ENCODE results near the gene SLC6A6. TPM values are rescaled to one million over a fixed set of nuclear protein-coding genes. Genes with fewer than 3 reads are reported as not detected.

Gene SLC6A6
- total RNA-seq, 1 donor from 2014 or later = 46.3 TPM

GRCh38 chr3:14431917-14432834 lies 29.8 kb downstream of the SLC6A6 start:
- DNase-seq (ENCODE audit: low spot score) = peak; percentile 35
- Mint-ChIP-seq H3K36me3 (ENCODE audit: low read depth, unreplicated experiment) (peaks cover 4% of the 10 kb centered on the region), H3K27ac (ENCODE audit: unreplicated experiment) (peak overlapping the region; percentile 53), H3K4me1 (ENCODE audit: unreplicated experiment) (peaks cover 47% of the 10 kb centered on the region), H3K27me3 (ENCODE audit: unreplicated experiment) (peaks cover 14% of the 10 kb centered on the region), H3K9me3 (ENCODE audit: unreplicated experiment) (no peaks in the 10 kb centered on the region), H3K4me3 (ENCODE audit: unreplicated experiment) (no peak overlapping the region)
- TF ChIP-seq CTCF (IDR thresholded peaks at IDR 0.05; ENCODE audit: unreplicated experiment) = no peak

GRCh38 chr3:14433106-14433505 lies 30.7 kb downstream of the SLC6A6 start:
- no peak for TF ChIP-seq CTCF (IDR thresholded peaks at IDR 0.05; ENCODE audit: unreplicated experiment)
- Mint-ChIP-seq H3K9me3 (ENCODE audit: unreplicated experiment) (no peaks in the 10 kb centered on the region), H3K27me3 (ENCODE audit: unreplicated experiment) (peaks cover 9% of the 10 kb centered on the region), H3K27ac (ENCODE audit: unreplicated experiment) (no peak overlapping the region), H3K36me3 (ENCODE audit: low read depth, unreplicated experiment) (peaks cover 4% of the 10 kb centered on the region), H3K4me3 (ENCODE audit: unreplicated experiment) (no peak overlapping the region), H3K4me1 (ENCODE audit: unreplicated experiment) (peaks cover 44% of the 10 kb centered on the region)
- no peak for DNase-seq (ENCODE audit: low spot score)

- peaks cover 10% of the 10 kb centered on the region for H3K27me3 Mint-ChIP-seq (ENCODE audit: unreplicated experiment)
- TF ChIP-seq CTCF (IDR thresholded peaks at IDR 0.05; ENCODE audit: unreplicated experiment) = no peak
- no peaks in the 10 kb centered on the region for H3K9me3 Mint-ChIP-seq (ENCODE audit: unreplicated experiment)
- H3K4me3 Mint-ChIP-seq (ENCODE audit: unreplicated experiment) = no peak overlapping the region
- peaks cover 49% of the 10 kb centered on the region for H3K4me1 Mint-ChIP-seq (ENCODE audit: unreplicated experiment)
- peak overlapping the region; percentile 91 for H3K27ac Mint-ChIP-seq (ENCODE audit: unreplicated experiment)
- peaks cover 4% of the 10 kb centered on the region for H3K36me3 Mint-ChIP-seq (ENCODE audit: low read depth, unreplicated experiment)
- no peak for DNase-seq (ENCODE audit: low spot score)
These were observed 31.7 kb downstream of the SLC6A6 start for GRCh38 chr3:14434126-14434497.

- DNase-seq (ENCODE audit: low spot score) = no peak
- Mint-ChIP-seq H3K9me3 (ENCODE audit: unreplicated experiment) (no peaks in the 10 kb centered on the region), H3K27ac (ENCODE audit: unreplicated experiment) (peak overlapping the region; percentile 91), H3K27me3 (ENCODE audit: unreplicated experiment) (peaks cover 12% of the 10 kb centered on the region), H3K36me3 (ENCODE audit: low read depth, unreplicated experiment) (peaks cover 4% of the 10 kb centered on the region), H3K4me1 (ENCODE audit: unreplicated experiment) (peaks cover 55% of the 10 kb centered on the region), H3K4me3 (ENCODE audit: unreplicated experiment) (no peak overlapping the region)
- no peak for TF ChIP-seq CTCF (IDR thresholded peaks at IDR 0.05; ENCODE audit: unreplicated experiment)
These were observed 32.2 kb downstream of the SLC6A6 start for GRCh38 chr3:14434498-14435151.
